WTC11 (cell line): Measurements from ENCODE around the gene METTL21C.

Experiments used
- ETV6 ChIP-seq: sonication (generic); formaldehyde crosslinking; IDR thresholded peaks from 2 replicates; pipeline ENCODE4 v1.8.1; 2022; ENCODE audit warnings: mild to moderate bottlenecking, missing genetic modification reagents
- USF1 ChIP-seq: sonication (generic); formaldehyde crosslinking; IDR thresholded peaks from 2 replicates; pipeline ENCODE4 v1.8.0; 2022; ENCODE audit warnings: mild to moderate bottlenecking, missing genetic modification reagents

- no peak for TF ChIP-seq ETV6 (CRISPR knock-in tag)
- no peak for TF ChIP-seq USF1 (CRISPR knock-in tag)
Observed at GRCh38 chr13:102650444-102650843, 44.4 kb downstream of the METTL21C start.
